Liver (tissue), 9 donors: ENCODE measurements around the gene NEK10. TPM values are rescaled to one million over a fixed set of nuclear protein-coding genes. Genes with fewer than 3 reads are reported as not detected.

ENCODE experiments used
- DNase-seq: peaks from one replicate; pipeline ENCODE4 v3.0.0-alpha.2; 2017; ENCODE audit warnings: low spot score
- H3K27ac ChIP-seq, 2 donors: one replicate each; pipeline ENCODE4 v1.7.0; 2013; ENCODE audit warnings: inconsistent platforms in 2 of 2, low read length in 2 of 2, control low read depth in 1 of 2, low read depth in 1 of 2, mild to moderate bottlenecking in 1 of 2
- H3K27me3 ChIP-seq, 4 donors: one replicate each; pipeline versions ENCODE4 v1.6.1 to v1.7.0; 2013; ENCODE audit warnings: low read length in 3 of 4, inconsistent platforms in 1 of 4, mild to moderate bottlenecking in 1 of 4, moderate library complexity in 1 of 4; ENCODE audit not compliant: control insufficient read depth in 4 of 4, insufficient read depth in 4 of 4
- H3K36me3 ChIP-seq, 4 donors: one replicate each; pipeline versions ENCODE4 v1.6.1 to v1.7.0; 2013; ENCODE audit warnings: low read length in 3 of 4, mild to moderate bottlenecking in 3 of 4, low read depth in 1 of 4, moderate library complexity in 1 of 4; ENCODE audit not compliant: control insufficient read depth in 4 of 4, insufficient read depth in 3 of 4
- H3K4me1 ChIP-seq, 4 donors: one replicate each; pipeline versions ENCODE4 v1.6.1 to v1.7.0; 2013; ENCODE audit warnings: low read length in 3 of 4, mild to moderate bottlenecking in 3 of 4, moderate library complexity in 1 of 4; ENCODE audit not compliant: control insufficient read depth in 4 of 4, insufficient read depth in 4 of 4
- H3K4me3 ChIP-seq, 3 donors: one replicate each; pipeline versions ENCODE4 v1.6.1 to v1.7.0; 2013; ENCODE audit warnings: low read length in 3 of 3, control low read depth in 1 of 3, low read depth in 1 of 3, mild to moderate bottlenecking in 1 of 3
- H3K9ac ChIP-seq, 2 donors: one replicate each; pipeline ENCODE4 v1.7.0; 2013; ENCODE audit warnings: low read length in 2 of 2, mild to moderate bottlenecking in 2 of 2, moderate library complexity in 2 of 2, control low read depth in 1 of 2, low read depth in 1 of 2
- H3K9me3 ChIP-seq, 4 donors: one replicate each; pipeline versions ENCODE4 v1.6.1 to v1.7.0; 2013; ENCODE audit warnings: low read length in 3 of 4; ENCODE audit not compliant: control insufficient read depth in 4 of 4
- EGR1 ChIP-seq, 2 donors: IDR thresholded peaks; 2 replicates each; pipeline ENCODE4 v1.6.1; 2016 to 2018; ENCODE audit warnings: antibody characterized with exemption in 2 of 2, low read depth in 2 of 2
- FOXA1 ChIP-seq: IDR thresholded peaks from 2 replicates; pipeline ENCODE4 v1.6.1; 2016; ENCODE audit warnings: antibody characterized with exemption
- FOXA2 ChIP-seq: IDR thresholded peaks from 2 replicates; pipeline ENCODE4 v1.6.1; 2016; ENCODE audit warnings: antibody characterized with exemption
- GABPA ChIP-seq, 2 donors: IDR thresholded peaks in 1 of 2; conservative IDR thresholded peaks in 1 of 2; 2 replicates each; pipeline ENCODE4 v1.6.1; 2016; ENCODE audit warnings: antibody characterized with exemption in 2 of 2, mild to moderate bottlenecking in 1 of 2, moderate library complexity in 1 of 2
- HNF4A ChIP-seq, 2 donors: conservative IDR thresholded peaks; 2 replicates each; pipeline ENCODE4 v1.6.1; 2016; ENCODE audit warnings: antibody characterized with exemption in 2 of 2, mild to moderate bottlenecking in 2 of 2
- HNF4G ChIP-seq: IDR thresholded peaks from 2 replicates; pipeline ENCODE4 v1.6.1; 2016; ENCODE audit warnings: antibody characterized with exemption
- JUND ChIP-seq, 2 donors: IDR thresholded peaks; 2 replicates each; pipeline ENCODE4 v1.6.1; 2016; ENCODE audit warnings: antibody characterized with exemption in 2 of 2
- MAX ChIP-seq: IDR thresholded peaks from 2 replicates; pipeline ENCODE4 v1.6.1; 2016; ENCODE audit warnings: antibody characterized with exemption
- RAD21 ChIP-seq, 2 donors: IDR thresholded peaks; 2 replicates each; pipeline ENCODE4 v1.6.1; 2016; ENCODE audit warnings: antibody characterized with exemption in 2 of 2, mild to moderate bottlenecking in 2 of 2
- RXRA ChIP-seq, 2 donors: IDR thresholded peaks; 2 replicates each; pipeline ENCODE4 v1.6.1; 2017 to 2018; ENCODE audit warnings: antibody characterized with exemption in 2 of 2, mild to moderate bottlenecking in 1 of 2
- SP1 ChIP-seq: IDR thresholded peaks from 2 replicates; pipeline ENCODE4 v1.6.1; 2018; ENCODE audit warnings: antibody characterized with exemption, mild to moderate bottlenecking
- YY1 ChIP-seq: IDR thresholded peaks from 2 replicates; pipeline ENCODE4 v1.6.1; 2016; ENCODE audit warnings: antibody characterized with exemption, mild to moderate bottlenecking
- ZBTB33 ChIP-seq: IDR thresholded peaks from 2 replicates; pipeline ENCODE4 v1.6.1; 2016; ENCODE audit warnings: antibody characterized with exemption
- WGBS: extraction: QIAGEN DNeasy Blood & Tissue Kit; methylation state at CpG from one replicate; pipeline ENCODE4 v1.1.7; 2013; 5-methylcytosine and 5-hydroxymethylcytosine counted together
- polyA plus RNA-seq, 2 donors: library from polyadenylated mRNA; stranded (reverse) in 1 of 2; unstranded in 1 of 2; fragments of 200-250 nt in 1 of 2; fragments of >200 nt in 1 of 2; fragmentation: Nextera tagmentation in 1 of 2; extraction: Ambion mirVana in 1 of 2; gene quantifications; one replicate each; pipeline versions ENCODE4 v1.2.1 to v1.2.3, GENCODE V29; 2013 to 2015
- total RNA-seq, 2 donors: library from RNA; depleted of rRNA; stranded (reverse); fragments of >200 nt; gene quantifications; one replicate each; pipeline ENCODE4 v1.2.3, GENCODE V29; 2014
- TF ChIP-seq, protein P1 (sequence below): IDR thresholded peaks from 2 replicates; pipeline ENCODE4 v1.6.1; 2016; ENCODE audit warnings: antibody characterized with exemption, mild to moderate bottlenecking
- donor health status: healthy.
- donor health status: healthy.
- donor health status: healthy.
- donor health status: healthy.
- donor health status: healthy.

The NEK10 gene
- total and polyA plus RNA-seq, 4 donors = 0.23 to 2.1 (median 0.70) TPM; not detected in 1

GRCh38 chr3:27293939-27294338 lies 75.2 kb downstream of the NEK10 start:
- no peaks in the 10 kb centered on the region for H3K4me1 ChIP-seq
- WGBS = 87% methylated on average over 3 of the region's 3 CpGs
- no peak overlapping the region for H3K9ac ChIP-seq
- no peak overlapping the region for H3K4me3 ChIP-seq
- H3K36me3 ChIP-seq = peaks cover 0 to 2% (median 0%) of the 10 kb centered on the region in 4 donors
- DNase-seq = no peak
- no peak overlapping the region for H3K27ac ChIP-seq
- TF ChIP-seq RXRA (IDR thresholded peaks at IDR 0.05) (no peak), EGR1 (IDR thresholded peaks at IDR 0.05; ENCODE audit: low read depth in 2 of 2) (no peak), YY1 (no peak), FOXA1 (no peak), HNF4A (conservative IDR thresholded peaks at IDR 0.05) (no peak), MAX (no peak)
- TF ChIP-seq, protein P1, sequence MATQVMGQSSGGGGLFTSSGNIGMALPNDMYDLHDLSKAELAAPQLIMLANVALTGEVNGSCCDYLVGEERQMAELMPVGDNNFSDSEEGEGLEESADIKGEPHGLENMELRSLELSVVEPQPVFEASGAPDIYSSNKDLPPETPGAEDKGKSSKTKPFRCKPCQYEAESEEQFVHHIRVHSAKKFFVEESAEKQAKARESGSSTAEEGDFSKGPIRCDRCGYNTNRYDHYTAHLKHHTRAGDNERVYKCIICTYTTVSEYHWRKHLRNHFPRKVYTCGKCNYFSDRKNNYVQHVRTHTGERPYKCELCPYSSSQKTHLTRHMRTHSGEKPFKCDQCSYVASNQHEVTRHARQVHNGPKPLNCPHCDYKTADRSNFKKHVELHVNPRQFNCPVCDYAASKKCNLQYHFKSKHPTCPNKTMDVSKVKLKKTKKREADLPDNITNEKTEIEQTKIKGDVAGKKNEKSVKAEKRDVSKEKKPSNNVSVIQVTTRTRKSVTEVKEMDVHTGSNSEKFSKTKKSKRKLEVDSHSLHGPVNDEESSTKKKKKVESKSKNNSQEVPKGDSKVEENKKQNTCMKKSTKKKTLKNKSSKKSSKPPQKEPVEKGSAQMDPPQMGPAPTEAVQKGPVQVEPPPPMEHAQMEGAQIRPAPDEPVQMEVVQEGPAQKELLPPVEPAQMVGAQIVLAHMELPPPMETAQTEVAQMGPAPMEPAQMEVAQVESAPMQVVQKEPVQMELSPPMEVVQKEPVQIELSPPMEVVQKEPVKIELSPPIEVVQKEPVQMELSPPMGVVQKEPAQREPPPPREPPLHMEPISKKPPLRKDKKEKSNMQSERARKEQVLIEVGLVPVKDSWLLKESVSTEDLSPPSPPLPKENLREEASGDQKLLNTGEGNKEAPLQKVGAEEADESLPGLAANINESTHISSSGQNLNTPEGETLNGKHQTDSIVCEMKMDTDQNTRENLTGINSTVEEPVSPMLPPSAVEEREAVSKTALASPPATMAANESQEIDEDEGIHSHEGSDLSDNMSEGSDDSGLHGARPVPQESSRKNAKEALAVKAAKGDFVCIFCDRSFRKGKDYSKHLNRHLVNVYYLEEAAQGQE = no peak
- no peaks in the 10 kb centered on the region for H3K9me3 ChIP-seq
- no peaks in the 10 kb centered on the region for H3K27me3 ChIP-seq

GRCh38 chr3:27290760-27291159 lies 78.4 kb downstream of the NEK10 start:
- no peaks in the 10 kb centered on the region for H3K9me3 ChIP-seq
- H3K4me1 ChIP-seq = no peaks in the 10 kb centered on the region
- no peak overlapping the region for H3K9ac ChIP-seq
- no peak overlapping the region for H3K27ac ChIP-seq
- TF ChIP-seq EGR1 (IDR thresholded peaks at IDR 0.05; ENCODE audit: low read depth in 2 of 2) = no peak
- TF ChIP-seq HNF4A (conservative IDR thresholded peaks at IDR 0.05) = no peak
- TF ChIP-seq SP1 = no peak
- TF ChIP-seq, protein P1 = no peak
- no peak for TF ChIP-seq GABPA (IDR thresholded peaks at IDR 0.05 in 1 of 2, conservative IDR thresholded peaks at IDR 0.05 in 1 of 2)
- no peak for TF ChIP-seq YY1
- no peak for TF ChIP-seq MAX
- TF ChIP-seq ZBTB33 = no peak
- TF ChIP-seq FOXA2 = no peak
- TF ChIP-seq RXRA (IDR thresholded peaks at IDR 0.05) = no peak
- TF ChIP-seq HNF4G = no peak
- no peak for TF ChIP-seq JUND (IDR thresholded peaks at IDR 0.05)
- TF ChIP-seq RAD21 (IDR thresholded peaks at IDR 0.05) = no peak
- peaks cover 0 to 2% (median 0%) of the 10 kb centered on the region in 4 donors for H3K36me3 ChIP-seq
- H3K27me3 ChIP-seq = no peaks in the 10 kb centered on the region
- H3K4me3 ChIP-seq = no peak overlapping the region
- no peak for DNase-seq
